ENCODE results near the gene B4GAT1. TPM values are rescaled to one million over a fixed set of nuclear protein-coding genes. Genes with fewer than 3 reads are reported as not detected.

B4GAT1 gene
- total RNA-seq, 2 donors from 2014 or later: 37.9 to 41.1 TPM

DNA sequence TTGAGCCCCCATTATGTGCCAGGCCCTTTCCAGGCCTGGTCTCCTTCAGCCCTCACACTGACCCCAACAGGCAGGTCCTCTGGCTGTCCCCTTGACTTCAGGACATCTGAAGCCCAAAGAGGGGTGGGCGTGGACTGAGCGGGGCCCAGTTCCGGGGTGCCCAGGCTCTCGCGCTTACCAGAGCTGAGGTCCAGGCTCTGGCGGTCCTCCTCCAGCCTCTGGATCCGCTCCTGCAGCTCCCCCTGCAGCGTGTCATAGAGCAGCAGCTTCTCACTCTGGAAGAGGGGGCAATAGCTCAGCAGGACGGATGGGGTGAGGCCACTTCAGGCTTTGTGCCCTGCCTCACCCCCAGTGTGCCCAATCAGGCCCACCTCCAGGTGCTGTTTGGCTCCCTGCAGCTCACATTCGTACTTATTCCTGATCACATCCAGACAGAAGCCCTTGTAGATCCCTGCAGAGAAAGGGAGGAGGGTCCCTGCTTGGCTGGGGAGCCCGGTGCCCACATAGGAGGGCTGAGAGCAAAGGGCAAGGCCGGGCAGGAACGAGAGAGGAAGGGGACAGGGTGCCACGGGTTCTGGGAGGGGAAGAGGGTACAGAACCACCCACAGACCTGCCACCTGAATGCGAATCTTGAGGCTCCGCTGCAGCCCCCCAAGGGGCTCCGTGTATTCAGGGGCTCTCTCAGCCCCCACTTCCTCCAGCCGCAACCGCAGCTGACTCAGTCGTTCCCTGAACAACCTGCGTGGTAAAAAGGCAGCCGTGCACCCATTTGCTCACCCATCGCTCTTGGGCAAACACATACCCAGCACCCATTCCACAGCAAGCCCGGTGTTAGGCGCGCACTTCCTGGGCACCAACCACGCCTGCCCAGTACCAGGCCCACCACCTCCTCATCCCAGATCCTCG lies 6.6 kb downstream of the B4GAT1 start:
- no peak for DNase-seq
- intact Hi-C loops (cut with DNase I): no loop called here
- ATAC-seq: no peak

DNA sequence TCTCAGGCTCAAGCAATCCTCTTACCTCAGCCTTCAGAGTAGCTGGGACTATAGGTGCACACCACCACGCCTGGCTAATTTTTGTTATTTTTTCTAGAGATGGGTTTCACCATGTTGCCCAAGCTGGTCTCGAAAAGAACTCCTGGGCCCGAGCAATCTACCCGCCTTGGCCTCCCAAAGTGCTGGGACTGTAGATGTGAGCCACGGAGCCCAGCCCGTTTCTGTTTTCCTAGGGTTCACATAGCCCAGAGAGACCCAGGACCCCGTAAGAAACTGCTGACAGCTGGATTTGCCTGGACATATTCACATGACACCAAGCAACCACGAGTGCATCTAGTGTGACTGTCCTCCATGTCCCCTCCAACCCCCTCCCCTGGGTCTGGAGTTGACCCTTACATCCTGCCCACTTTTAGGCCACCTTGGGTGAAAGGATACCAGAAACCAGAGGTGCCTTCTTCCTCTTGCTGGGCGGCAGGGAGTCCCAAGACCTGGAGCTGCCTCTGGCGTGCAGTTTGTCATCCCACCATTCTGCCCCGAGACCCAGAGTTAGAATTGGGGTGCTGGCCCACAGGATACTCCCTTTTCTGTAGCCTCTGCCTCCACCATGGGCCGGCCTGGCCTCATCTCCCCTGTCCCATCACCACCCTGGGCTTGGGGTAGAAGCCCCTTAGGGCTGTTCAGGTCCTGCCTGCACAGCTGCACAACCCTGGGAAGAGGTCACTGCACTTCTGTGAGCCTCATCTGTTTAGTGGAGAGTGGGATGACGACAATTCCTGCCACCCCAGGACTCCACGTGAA lies 7.5 kb downstream of the B4GAT1 start:
- intact Hi-C loops (cut with DNase I): no loop called here
- DNase-seq: no peak
- ATAC-seq: no peak

DNA sequence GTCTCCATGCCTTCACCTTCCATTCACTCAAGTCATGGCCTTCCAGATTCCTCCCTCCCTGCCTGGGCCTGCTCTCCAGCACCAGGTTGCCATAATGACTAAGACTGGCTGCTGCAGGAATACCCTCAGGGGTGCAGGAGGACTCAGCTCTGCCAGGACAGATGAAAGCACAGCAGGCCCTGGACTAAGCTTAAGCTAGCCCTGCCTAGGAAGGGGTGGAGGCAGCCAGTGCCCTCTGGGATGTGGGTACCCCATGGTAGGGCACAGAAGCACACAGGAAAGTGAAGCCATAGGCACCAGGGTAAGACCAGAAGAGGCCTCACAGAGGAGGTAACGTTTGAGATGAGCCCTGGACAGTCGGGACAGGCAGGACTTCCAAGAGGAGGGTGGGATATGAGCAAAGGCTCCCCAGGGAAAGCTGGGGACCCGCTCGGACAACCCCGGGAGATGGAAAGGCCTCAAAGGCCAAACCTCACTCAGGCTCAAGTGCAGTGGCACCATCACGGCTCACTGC lies 8.2 kb downstream of the B4GAT1 start:
- no peak for DNase-seq
- intact Hi-C loops (cut with DNase I): no loop called here
- ATAC-seq: no peak

DNA sequence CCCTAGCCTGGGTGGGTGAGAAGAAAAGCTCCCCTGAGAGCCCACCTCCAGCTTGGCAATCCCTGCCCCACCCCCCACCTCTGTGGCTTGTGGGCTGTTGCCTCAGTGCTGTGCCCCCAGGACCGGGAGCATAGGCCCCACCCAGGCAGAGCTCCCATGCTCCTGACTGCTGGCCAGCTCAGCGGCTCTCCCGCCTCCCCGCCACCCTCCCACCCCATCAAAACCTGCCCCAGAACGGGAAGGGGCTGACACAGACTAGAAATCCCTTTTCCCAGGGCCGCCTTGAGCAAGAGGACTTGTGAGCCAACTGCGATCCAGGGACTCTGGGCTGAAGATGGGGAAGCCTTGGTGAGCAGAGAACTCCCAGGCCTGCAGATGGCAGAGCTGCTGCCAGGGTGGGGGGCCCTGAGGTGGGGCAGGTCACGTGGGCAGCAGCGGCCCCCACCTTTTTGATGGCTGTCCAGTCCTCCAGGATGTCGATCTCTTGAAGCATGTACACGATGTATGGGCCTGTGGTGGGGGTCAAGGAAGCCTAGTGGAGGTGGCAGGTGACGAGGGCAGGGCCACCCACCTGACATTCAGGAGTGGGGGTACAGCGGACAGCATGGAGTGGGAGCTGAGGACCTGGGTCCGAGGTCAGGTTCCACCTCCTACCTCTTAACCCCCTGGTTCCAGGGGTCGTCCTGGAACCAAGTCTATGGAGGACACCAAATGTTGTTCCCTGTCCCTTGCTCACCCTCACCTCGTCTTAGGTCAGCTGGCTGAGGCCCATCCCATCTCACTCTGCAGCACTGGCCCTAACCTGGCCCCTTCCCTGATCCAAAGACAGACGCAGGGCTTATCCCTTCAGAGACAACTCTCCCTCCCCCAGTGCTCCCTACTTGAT lies 8.9 kb downstream of the B4GAT1 start:
- DNase-seq: no peak
- no peak for ATAC-seq
- intact Hi-C loops (cut with DNase I): no loop called here

DNA sequence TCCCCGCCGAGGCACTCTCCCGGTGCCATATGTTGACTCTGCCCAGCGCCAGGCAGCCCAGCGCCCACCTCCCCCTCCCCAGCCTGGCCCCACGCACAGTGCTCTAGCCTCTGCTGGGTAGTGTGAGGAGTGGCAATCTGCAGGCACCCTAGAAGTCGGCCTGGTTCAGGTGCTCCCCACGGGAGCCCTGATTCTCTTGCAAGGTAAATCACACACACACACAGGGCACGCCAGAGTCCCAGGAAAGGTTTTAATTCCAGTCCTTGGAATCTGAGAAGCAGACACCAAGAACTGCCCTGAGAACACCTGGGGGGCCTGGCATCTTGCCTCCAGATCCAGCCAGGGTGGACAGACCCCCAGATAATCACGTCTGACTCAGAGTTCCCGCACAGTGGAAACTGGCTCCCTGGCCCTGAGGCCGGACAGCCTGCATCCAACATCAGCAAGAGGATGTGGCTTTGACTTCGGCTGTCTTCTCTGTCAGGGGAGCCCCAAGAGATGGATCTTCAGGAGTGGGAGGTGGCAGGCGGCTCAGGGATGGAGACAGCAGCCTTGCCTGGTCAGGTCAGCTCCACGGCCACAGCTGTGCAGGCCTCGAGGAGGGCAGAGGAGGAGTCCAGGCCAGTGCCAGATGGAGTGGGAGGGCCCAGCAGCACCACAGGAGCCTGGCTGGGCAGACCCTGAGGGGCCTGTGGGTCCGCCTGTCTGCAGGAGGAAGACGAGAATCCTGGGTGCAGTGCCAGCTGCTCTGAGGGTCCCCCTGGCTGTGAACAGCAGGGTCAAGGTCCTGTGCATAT lies 10.1 kb downstream of the B4GAT1 start:
- intact Hi-C loops (cut with DNase I): no loop called here
- no peak for ATAC-seq
- no peak for DNase-seq

DNA sequence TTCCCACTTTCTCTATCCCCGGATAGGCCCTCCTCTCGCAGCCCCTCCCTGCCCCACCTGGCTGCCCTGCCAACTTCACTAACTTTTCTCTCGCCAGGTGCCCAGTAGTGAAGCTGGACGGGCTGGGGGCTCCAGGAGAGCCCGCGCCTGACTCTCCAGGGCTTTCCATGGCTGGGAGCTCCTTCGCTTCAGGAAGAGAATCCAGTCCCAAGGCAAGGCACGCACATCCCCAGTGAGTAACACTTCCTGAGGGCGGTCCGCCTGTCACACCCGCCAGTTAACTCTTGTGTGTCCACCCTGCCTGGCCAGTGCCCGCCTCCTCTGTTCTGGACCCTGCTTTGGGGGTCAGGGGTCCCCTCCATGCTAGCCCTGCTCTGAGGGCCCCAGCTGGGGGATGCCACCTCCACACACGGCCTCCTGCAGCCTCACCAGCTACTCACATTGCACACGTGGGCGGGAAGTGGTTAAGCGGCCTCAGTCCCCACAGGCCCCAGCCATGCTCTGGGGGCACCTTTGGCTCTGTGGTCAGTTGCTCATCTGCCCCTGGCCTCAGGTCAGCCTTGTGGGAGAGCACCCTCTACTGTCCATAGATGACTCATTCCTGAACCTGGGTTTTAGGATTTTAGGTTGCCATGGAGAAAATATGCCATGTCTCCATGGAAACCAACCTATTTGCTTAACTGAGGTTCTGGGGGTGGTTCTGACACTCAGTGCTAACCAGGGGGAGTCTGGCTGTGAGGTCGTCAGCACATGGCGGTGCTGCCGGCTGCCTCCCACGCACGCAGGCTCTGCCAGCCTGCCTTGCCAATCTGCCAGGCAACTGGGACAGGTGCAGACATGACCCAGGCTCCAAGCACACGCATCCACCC lies 11.0 kb downstream of the B4GAT1 start, which contains the start of gene RIN1:
TSS of gene RIN1 (minus strand) at position 201 of the 869 bp plus-strand sequence. CDS start at position 169, 32 bp downstream.
- ATAC-seq: peak; percentile 69 to 84
- peak; percentile 82 for DNase-seq
- intact Hi-C loops (cut with DNase I): no loop called here

DNA sequence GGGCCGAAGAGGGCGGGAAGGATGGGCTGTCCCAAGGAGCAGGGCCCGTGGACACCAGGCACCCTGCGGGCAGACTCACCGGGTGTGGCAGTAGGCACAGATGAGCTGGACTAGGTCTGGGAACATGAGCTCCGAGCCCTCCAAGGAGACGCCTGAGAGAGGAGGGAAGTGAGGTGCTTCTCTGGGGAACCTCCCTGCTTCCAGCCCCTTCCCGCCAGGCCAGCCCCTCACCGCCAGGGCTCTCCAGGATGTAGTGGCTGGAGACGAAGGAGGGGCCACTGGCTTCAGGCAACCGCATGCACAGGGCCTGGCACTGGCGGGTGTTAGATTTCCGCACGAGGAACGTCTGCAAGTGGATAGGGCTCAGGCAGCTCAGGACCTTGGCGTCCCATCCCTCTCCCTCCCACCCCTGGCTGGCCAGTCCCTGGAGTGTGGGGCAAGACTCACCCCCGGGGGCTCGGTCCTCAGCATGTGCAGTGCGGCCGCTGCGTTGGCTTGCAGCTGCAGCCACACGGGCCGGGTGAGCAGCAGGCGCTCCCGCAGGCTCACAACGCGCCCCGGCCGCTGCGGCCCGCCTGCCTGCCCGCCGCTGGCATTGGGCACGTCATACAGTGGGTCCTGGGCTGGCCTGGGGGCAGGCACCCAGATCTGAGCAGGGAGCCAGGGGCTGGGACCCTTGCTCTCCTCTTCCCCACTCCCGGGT lies 11.7 kb downstream of the B4GAT1 start:
- intact Hi-C loops (cut with DNase I): no loop called here
- peak; percentile 56 for DNase-seq

DNA sequence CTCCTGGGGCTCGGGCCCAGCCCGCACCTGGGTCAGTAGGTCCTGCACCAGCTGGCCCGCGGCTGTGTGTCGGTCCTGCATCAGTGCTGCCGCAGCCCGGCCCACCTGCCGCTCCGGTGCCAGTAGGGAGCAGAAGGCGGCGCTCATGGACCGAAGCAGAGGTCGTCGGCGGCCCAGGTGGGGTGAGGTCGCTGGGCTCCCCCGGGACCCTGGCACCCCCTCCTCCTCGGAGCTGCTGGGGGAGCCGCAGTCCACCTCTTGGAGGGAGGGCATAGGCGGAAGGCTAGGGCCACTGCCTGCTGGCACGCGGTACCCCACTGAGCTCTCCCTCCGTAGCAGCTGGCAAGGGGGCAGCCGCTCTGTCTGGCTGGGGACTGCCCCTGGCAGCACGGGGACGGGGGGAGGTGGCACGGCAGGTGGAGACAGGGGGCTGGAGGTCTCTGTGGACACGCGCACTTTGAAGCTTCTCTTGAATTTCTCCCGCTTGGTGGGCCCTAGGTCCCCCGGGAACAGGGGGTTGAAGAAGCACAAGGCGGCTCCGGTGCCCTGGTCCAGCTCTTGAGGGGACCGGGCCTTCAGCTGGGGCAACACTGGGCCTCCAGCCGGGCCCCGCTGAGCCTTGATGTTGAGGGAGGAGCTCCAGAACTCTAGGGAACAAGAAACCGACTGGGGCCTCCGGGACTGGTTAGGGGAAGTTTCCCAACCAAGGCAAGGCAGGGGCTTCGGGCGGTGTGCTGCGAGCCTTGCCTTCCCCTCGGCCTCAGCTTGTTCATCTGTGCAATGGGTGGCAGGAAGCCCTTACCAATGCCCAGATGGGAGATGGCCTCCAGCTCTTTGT lies 12.6 kb downstream of the B4GAT1 start:
- intact Hi-C loops (cut with DNase I): no loop called here
- no peak for ATAC-seq
- DNase-seq: peak; percentile 36

More for the DNA sequence above, 11.7 kb downstream of the B4GAT1 start:
- peak; percentile 23 to 46 for ATAC-seq

DNA sequence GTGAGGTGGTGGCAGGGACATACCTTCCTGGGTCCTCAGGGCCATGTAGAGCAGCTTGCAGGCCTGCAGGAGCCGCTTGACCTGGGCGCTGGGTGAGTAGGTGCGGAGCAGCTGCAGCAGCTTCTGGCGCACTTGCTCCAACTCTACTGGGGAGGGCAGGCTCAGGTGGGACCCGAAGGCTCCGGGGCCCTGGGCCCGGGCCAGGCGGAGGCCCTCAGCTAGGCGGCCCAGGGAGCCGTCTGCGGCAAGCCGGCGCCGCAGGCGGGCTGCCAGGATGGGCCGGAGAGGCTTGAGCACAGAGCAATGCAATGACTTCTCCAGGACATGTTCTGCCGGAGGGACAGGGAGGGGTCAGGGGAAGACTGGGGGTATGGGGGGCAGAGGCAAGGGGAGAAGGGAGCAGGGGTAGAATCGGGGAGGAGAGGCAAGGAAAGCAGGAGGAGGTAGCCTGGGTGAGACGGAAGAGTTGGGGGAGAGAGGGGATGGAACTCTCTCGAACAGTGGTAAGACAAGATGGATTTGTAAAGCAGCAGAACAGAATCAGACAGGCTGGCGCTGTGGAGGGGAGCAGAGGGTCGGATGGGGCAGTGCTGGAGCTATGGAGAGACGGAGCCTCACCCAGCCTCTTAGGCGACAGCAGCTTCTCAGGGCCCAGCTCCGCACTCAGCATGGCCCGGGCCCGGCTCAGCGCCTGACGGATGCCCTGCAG lies 13.4 kb downstream of the B4GAT1 start:
- intact Hi-C loops (cut with DNase I): no loop called here
- no peak for ATAC-seq
- no peak for DNase-seq

DNA sequence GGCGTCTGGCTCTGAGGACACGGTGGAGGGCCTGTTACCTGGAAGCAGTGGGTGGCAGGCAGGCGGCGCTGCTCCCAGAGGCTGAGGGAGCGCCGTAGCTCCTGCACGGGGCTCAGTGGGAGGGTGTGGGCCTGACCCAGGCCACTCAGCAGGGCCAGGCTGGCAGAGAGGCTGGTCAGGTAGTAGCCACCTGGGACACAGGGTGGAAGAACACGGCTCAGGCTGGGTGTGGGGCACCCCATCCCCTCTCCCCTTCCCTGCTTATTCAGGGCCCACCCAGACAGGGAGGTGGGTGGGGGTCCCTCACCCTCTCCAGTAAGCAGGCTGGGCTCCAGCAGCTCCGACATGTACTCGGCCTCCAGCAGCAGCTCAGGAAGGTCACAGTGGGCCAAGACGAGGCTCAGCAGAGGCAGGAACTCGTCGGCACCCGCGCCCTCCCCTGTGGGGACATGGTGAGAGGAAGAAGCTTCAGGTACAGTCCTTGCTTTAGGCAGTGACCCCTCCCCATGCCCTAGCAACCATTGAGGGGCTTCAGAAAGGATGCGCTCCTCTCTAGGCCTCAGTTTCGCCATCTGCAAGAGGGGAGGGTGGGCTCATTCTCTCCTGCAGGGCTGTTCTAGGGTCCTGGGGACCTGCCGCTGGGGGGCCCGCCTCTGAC lies 14.1 kb downstream of the B4GAT1 start:
- DNase-seq: no peak
- intact Hi-C loops (cut with DNase I): no loop called here
- no peak for ATAC-seq

DNA sequence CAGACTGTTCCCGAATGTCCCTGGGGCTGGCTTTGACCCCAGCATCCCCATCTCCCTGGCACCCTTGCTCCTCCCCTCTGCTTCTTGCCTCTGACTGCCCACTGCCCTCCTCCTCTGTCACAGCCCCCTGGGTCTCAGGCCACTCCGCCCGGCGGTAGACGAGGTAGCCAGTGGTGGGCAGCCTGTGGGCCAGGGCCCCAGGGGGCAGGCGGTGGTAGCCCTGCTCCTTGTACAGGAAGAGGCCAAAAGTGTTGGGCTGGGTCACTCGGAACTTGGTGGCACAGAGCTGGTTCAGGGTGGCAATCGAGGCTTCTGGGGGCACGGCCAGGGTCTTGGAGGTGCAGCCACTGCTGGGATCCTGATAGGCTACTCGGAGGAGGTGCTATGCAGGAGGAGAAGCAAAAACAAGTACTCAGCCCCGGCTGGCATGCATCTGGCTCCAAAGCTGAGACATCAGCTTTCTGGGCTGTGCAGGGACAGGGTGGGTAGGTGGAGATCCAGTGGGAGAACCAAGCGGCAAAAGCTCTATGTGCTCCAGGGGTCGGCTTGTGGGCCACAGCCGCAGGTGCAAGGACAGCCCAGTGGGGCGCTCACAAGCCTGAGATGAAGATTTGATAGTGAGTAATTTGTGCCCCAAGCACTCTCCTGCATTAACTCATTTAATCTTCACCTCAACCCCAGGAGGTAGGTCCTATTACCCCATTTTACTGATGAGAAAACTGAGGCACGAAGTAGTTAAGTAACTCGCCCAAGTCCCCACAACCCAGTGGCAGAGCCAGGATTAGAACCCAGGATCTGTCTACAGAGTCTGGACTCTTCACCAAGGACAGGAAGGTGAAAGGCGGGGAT lies 14.8 kb downstream of the B4GAT1 start:
- peak; percentile 7 for DNase-seq
- intact Hi-C loops (cut with DNase I): no loop called here

DNA sequence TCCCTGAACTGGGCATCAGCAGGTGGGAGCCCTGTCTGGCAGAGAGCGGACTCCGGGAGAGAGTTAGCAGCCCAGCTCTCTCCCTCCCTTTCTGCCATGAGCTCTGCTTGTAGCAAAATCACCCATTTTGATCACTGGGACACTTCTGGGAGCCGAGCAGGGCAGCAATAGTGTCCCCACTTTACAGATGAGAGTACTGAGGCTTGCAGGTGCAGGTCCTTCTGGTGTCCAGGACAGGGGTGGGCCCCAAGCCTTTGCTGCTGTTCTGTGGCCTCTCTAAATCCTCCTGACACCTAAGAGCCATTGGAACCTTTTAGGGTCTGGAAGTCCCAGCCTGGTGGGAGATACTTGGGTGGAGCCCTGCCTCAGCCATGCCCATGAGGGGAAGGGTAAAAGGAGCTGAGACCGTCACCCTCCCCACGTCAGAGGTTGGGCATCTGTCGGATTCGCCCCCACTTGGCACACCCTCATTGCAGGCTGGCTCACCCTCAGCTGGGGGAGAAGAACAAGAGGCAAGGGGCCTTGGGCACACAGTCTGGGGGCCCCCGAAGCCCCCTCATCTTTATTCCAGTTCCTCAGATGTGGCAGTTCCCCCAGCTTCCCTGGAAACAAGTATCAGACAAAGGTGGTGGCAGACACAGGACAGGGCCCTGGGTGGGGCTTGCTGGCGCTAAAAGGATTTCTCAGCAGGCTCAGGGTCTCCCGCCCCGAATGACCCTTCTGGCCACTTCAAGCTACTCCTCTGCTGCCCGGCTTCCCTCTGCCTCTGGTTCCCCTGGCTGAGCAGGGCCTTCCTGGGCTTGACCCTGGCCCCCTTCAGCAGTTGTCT lies 15.7 kb downstream of the B4GAT1 start:
- DNase-seq: no peak
- intact Hi-C loops (cut with DNase I): no loop called here
- ATAC-seq: no peak

More for the DNA sequence above, 14.8 kb downstream of the B4GAT1 start:
- no peak for ATAC-seq

DNA sequence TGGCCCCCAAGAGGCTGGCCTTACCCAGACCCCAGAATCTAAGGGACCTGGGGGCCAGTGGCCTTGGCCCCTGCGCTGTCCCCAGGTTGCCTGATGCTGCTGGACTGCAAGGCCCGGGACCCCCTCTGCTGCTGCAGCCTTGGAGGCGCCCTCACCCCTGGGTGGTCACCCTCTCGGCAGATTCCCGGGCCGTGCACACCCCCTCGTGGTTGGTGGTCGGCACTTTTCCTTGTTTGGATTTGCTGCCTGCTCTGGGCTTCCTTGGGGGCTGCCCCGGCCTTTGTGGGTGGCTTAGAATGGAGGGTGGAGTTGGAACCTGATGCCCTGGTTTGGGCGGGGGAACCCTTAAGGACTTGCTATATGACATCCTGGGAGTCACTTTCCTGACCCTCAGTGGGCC lies 16.5 kb downstream of the B4GAT1 start:
- ATAC-seq (no peak), DNase-seq (no peak)
- intact Hi-C loops (cut with DNase I): no loop called here

All from left cardiac atrium (tissue), 4 donors.